Measurements from ENCODE around the gene GAS2L1.

The GAS2L1 gene

DNA sequence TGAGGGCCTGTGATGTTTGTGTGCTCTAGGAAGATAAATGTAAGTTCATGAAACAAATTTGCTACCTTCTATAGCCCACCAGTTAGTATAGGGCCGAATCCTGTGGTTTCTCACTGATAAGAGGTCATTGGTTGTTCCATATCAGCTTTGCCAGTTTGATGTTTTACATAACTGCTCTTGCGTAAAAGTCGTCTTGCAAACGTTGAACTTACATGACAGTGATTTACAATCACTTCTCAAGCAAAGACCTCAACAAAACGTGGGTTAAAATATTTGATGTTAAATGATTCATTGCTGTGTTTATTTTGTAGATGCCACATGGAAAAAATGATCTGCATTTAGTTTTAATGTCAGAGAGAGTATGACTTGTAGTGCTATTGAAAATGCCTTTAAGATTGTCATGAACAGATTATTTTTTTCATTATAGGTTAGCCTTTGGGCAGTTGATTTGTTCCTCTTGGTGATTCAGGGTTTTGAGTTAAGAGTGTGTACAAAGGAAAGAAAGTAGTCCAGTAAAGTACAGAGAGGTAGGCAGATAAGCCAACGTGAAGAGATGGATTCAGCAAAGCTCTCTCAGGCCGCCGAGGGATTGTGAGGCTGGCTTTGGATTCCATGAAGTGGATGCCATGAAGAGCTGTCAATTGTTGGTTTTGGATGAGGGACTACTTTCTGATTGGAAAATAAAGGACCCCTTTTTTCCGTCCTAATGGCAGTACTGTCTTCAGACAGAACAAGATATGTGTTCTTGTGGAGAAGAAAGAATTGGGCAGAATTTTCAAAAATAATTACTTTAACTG is 35.8 kb upstream of the GAS2L1 start:
- Histone ChIP-seq H3K4me3 (ENCODE audit: low read depth in 1 of 2, low read length in 2 of 2) (peak overlapping the region; percentile 67 to 86; a peak in 3 of 4 replicates), H3K9ac (ENCODE audit: low read depth, low read length) (peak overlapping the region; percentile 97), H4K20me1 (ENCODE audit: insufficient read depth, low read length) (peaks cover 76% of the 10 kb centered on the region), H3K79me2 (ENCODE audit: insufficient read depth, low read length) (peaks cover 100% of the 10 kb centered on the region), H3K4me2 (ENCODE audit: insufficient read depth, low read length) (peak overlapping the region; percentile 74), H3K4me1 (ENCODE audit: insufficient read depth, low read length) (peaks cover 64% of the 10 kb centered on the region), H3K9me3 (ENCODE audit: insufficient read depth, low read length, severe bottlenecking) (no peaks in the 10 kb centered on the region), H2AFZ (ENCODE audit: low read depth, low read length) (no peak overlapping the region), H3K27ac (ENCODE audit: low read length) (peak overlapping the region; percentile 100; the same call in 1 of the 2 replicates), H3K36me3 (ENCODE audit: insufficient read depth, low read length) (peaks cover 85% of the 10 kb centered on the region), H3K27me3 (ENCODE audit: insufficient read depth, low read length, poor library complexity) (no peaks in the 10 kb centered on the region)
- TF ChIP-seq, protein P1, sequence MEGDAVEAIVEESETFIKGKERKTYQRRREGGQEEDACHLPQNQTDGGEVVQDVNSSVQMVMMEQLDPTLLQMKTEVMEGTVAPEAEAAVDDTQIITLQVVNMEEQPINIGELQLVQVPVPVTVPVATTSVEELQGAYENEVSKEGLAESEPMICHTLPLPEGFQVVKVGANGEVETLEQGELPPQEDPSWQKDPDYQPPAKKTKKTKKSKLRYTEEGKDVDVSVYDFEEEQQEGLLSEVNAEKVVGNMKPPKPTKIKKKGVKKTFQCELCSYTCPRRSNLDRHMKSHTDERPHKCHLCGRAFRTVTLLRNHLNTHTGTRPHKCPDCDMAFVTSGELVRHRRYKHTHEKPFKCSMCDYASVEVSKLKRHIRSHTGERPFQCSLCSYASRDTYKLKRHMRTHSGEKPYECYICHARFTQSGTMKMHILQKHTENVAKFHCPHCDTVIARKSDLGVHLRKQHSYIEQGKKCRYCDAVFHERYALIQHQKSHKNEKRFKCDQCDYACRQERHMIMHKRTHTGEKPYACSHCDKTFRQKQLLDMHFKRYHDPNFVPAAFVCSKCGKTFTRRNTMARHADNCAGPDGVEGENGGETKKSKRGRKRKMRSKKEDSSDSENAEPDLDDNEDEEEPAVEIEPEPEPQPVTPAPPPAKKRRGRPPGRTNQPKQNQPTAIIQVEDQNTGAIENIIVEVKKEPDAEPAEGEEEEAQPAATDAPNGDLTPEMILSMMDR (IDR thresholded peaks at IDR 0.05; ENCODE audit: borderline replicate concordance, extremely low read depth, low read length, poor library complexity, severe bottlenecking): no peak
- no peak for TF ChIP-seq EZH2 (IDR thresholded peaks at IDR 0.05; ENCODE audit: borderline replicate concordance, low read depth, low read length, severe bottlenecking)
- DNase-seq (no peak), ATAC-seq (ENCODE audit: insufficient read depth, low read depth) (no peak)

DNA sequence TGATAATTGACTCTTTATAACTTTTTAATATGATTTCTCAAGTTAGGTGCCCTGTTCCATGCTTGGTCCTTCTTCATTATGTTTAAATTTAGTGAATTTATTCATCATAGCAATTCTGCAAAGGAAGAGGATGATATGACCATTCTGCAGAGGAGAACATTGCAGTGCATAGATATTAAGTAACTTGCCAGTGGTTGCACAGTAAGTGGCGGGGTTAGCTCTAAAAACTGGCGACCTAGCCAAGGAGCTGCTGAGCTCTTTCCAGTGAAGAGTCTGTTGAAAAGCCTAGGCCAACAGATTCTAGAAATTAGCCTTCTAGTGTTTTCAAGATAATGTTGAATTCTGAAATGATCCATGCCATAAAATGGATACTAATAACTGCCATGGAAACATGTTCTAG is 33.8 kb upstream of the GAS2L1 start:
- H3K27ac ChIP-seq (ENCODE audit: low read length): no peak overlapping the region
- no peak overlapping the region for H2AFZ ChIP-seq (ENCODE audit: low read depth, low read length)
- H3K4me2 ChIP-seq (ENCODE audit: insufficient read depth, low read length): peak overlapping the region; percentile 74; the same call in 1 of the 2 replicates
- no peaks in the 10 kb centered on the region for H3K9me3 ChIP-seq (ENCODE audit: insufficient read depth, low read length, severe bottlenecking)
- ATAC-seq (ENCODE audit: insufficient read depth, low read depth) (no peak), DNase-seq (no peak)
- H3K9ac ChIP-seq (ENCODE audit: low read depth, low read length): no peak overlapping the region
- peaks cover 100% of the 10 kb centered on the region for H3K79me2 ChIP-seq (ENCODE audit: insufficient read depth, low read length)
- H3K4me3 ChIP-seq (ENCODE audit: low read depth in 1 of 2, low read length in 2 of 2): peak overlapping the region in 1 of 2 experiments; percentile 6; a peak in 1 of 4 replicates
- peaks cover 91% of the 10 kb centered on the region for H3K36me3 ChIP-seq (ENCODE audit: insufficient read depth, low read length)
- no peaks in the 10 kb centered on the region for H3K27me3 ChIP-seq (ENCODE audit: insufficient read depth, low read length, poor library complexity)
- TF ChIP-seq, protein P1 (IDR thresholded peaks at IDR 0.05; ENCODE audit: borderline replicate concordance, extremely low read depth, low read length, poor library complexity, severe bottlenecking): no peak
- TF ChIP-seq EZH2 (IDR thresholded peaks at IDR 0.05; ENCODE audit: borderline replicate concordance, low read depth, low read length, severe bottlenecking): no peak
- peaks cover 90% of the 10 kb centered on the region for H4K20me1 ChIP-seq (ENCODE audit: insufficient read depth, low read length)
- H3K4me1 ChIP-seq (ENCODE audit: insufficient read depth, low read length): peaks cover 49% of the 10 kb centered on the region

DNA sequence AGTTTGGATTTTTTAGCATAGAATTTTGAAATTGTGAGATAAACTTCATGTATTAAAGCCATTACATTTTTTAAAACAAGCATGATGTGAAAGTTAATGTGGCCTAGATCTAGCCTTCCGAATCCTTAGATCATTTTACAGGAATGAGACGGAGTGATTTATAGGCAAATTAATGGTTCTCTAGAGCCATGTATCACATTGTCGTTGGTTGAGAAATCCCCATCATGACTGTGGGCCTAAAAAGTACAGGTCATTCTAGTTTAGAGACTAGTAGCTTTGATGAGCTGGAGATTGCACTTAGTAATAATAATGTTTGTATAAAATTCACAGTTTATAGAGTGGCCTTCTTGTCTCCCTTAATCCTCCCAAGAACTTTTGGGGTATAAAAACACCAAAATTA is 31.3 kb upstream of the GAS2L1 start:
- no peak overlapping the region for H3K9ac ChIP-seq (ENCODE audit: low read depth, low read length)
- peak overlapping the region; percentile 24; the same call in 1 of the 2 replicates for H3K4me2 ChIP-seq (ENCODE audit: insufficient read depth, low read length)
- no peaks in the 10 kb centered on the region for H3K9me3 ChIP-seq (ENCODE audit: insufficient read depth, low read length, severe bottlenecking)
- H4K20me1 ChIP-seq (ENCODE audit: insufficient read depth, low read length): peaks cover 94% of the 10 kb centered on the region
- H2AFZ ChIP-seq (ENCODE audit: low read depth, low read length): no peak overlapping the region
- peaks cover 99% of the 10 kb centered on the region for H3K36me3 ChIP-seq (ENCODE audit: insufficient read depth, low read length)
- peaks cover 100% of the 10 kb centered on the region for H3K79me2 ChIP-seq (ENCODE audit: insufficient read depth, low read length)
- ATAC-seq (ENCODE audit: insufficient read depth, low read depth) (no peak), DNase-seq (no peak)
- peaks cover 43% of the 10 kb centered on the region for H3K4me1 ChIP-seq (ENCODE audit: insufficient read depth, low read length)
- no peaks in the 10 kb centered on the region for H3K27me3 ChIP-seq (ENCODE audit: insufficient read depth, low read length, poor library complexity)
- TF ChIP-seq EZH2 (IDR thresholded peaks at IDR 0.05; ENCODE audit: borderline replicate concordance, low read depth, low read length, severe bottlenecking): no peak
- TF ChIP-seq, protein P1 (IDR thresholded peaks at IDR 0.05; ENCODE audit: borderline replicate concordance, extremely low read depth, low read length, poor library complexity, severe bottlenecking): no peak
- H3K27ac ChIP-seq (ENCODE audit: low read length): no peak overlapping the region
- H3K4me3 ChIP-seq (ENCODE audit: low read depth in 1 of 2, low read length in 2 of 2): no peak overlapping the region

Measured in DND-41 (cell line).